Endothelial cell of umbilical vein (primary cell): ENCODE data around the gene CIDEB. TPM values are rescaled to one million over a fixed set of nuclear protein-coding genes. Genes with fewer than 3 reads are reported as not detected.

Experiments
- BruUV-seq: library from RNA; stranded (reverse); fragments of 400-500 nt; replicated peaks from 2 replicates; lab custom pipeline; 2021; lab: Mats Ljungman, UMichigan
- CTCF ChIA-PET: fragments of 300-600, 350-600 bp; sonication (Branson Sonifier 250); formaldehyde crosslinking; loops from one replicate; lab custom pipeline; 2021; ENCODE audit warnings: antibody characterized with exemption, inconsistent platforms; lab: Charles Lee
- POLR2A ChIA-PET: fragments of 300-600, 350-600 bp; sonication (Branson Sonifier 250); formaldehyde crosslinking; loops from one replicate; lab custom pipeline; 2021; ENCODE audit warnings: antibody characterized with exemption, inconsistent platforms; lab: Charles Lee
- DNase-seq: peaks from one replicate; pipeline ENCODE4 v3.0.0-alpha.2; 2011; ENCODE audit warnings: low read depth, low spot score
- FAIRE-seq: peaks from 2 replicates; lab custom pipeline; 2011; peaks lifted over from hg19 to GRCh38; lab: Jason Lieb, UNC
- H2AFZ ChIP-seq: 2 replicates; pipeline ENCODE4 v1.6.0; 2012; ENCODE audit warnings: low read depth, low read length, control low read depth, inconsistent platforms
- H3K27ac ChIP-seq: 2 replicates; pipeline ENCODE4 v1.5.1; 2011; ENCODE audit warnings: low read depth, mild to moderate bottlenecking, control low read depth, low read length, moderate library complexity; ENCODE audit not compliant: insufficient read depth
- H3K27me3 ChIP-seq, 2 experiments: 2 replicates each; pipeline versions ENCODE4 v1.6.0 to v1.6.1; 2011; ENCODE audit warnings: low read length in 2 of 2, mixed read lengths in 1 of 2; ENCODE audit not compliant: control insufficient read depth in 2 of 2, insufficient read depth in 2 of 2
- H3K36me3 ChIP-seq, 2 experiments: 2 replicates in 1 of 2; 3 replicates in 1 of 2; pipeline ENCODE4 v1.5.1; 2011; ENCODE audit warnings: low read length in 2 of 2, mild to moderate bottlenecking in 1 of 2, moderate library complexity in 1 of 2; ENCODE audit not compliant: control insufficient read depth in 2 of 2, insufficient read depth in 2 of 2; ENCODE audit errors: extremely low read depth in 1 of 2
- H3K4me1 ChIP-seq: 3 replicates; pipeline ENCODE4 v1.5.1; 2011; ENCODE audit warnings: mild to moderate bottlenecking, low read length; ENCODE audit not compliant: control insufficient read depth, insufficient read depth; ENCODE audit errors: extremely low read depth
- H3K4me2 ChIP-seq: 2 replicates; pipeline ENCODE4 v1.6.1; 2011; ENCODE audit warnings: low read length, control low read depth, mixed read lengths; ENCODE audit not compliant: insufficient read depth
- H3K4me3 ChIP-seq, 3 experiments: fragments of 200-600 bp in 1 of 3; sonication (generic), shearing (Covaris generic) in 1 of 3; replicated peaks in 1 of 3; 2 replicates each; pipeline ENCODE4 v1.5.1; 2011 to 2016; ENCODE audit warnings: control low read depth in 3 of 3, low read length in 3 of 3, mild to moderate bottlenecking in 2 of 3, inconsistent platforms in 1 of 3, low read depth in 1 of 3, moderate library complexity in 1 of 3; ENCODE audit not compliant: insufficient read depth in 1 of 3
- H3K79me2 ChIP-seq: 2 replicates; pipeline ENCODE4 v1.6.0; 2012; ENCODE audit warnings: low read length, inconsistent platforms; ENCODE audit not compliant: control insufficient read depth, insufficient read depth
- H3K9ac ChIP-seq: replicated peaks from 2 replicates; pipeline ENCODE3; 2011; ENCODE audit warnings: low read length, control low read depth; ENCODE audit not compliant: insufficient read depth; ENCODE audit errors: extremely low read depth
- H3K9me1 ChIP-seq: replicated peaks from 3 replicates; pipeline ENCODE4 v1.6.0; 2011; ENCODE audit warnings: mild to moderate bottlenecking, low read length; ENCODE audit not compliant: control insufficient read depth, insufficient read depth; ENCODE audit errors: extremely low read depth
- H3K9me3 ChIP-seq: replicated peaks from 2 replicates; pipeline ENCODE4 v1.5.1; 2012; ENCODE audit warnings: low read length, inconsistent platforms; ENCODE audit not compliant: control insufficient read depth, insufficient read depth
- H4K20me1 ChIP-seq: replicated peaks from 2 replicates; pipeline ENCODE3; 2011; ENCODE audit warnings: mild to moderate bottlenecking, low read length; ENCODE audit not compliant: control insufficient read depth, insufficient read depth; ENCODE audit errors: extremely low read depth
- CTCF ChIP-seq, 2 donors: IDR thresholded peaks; 1 replicate in 1 of 2; 2 replicates in 1 of 2; pipeline ENCODE4 v1.5.1; 2011; ENCODE audit warnings: low read length in 2 of 2, mild to moderate bottlenecking in 2 of 2, moderate library complexity in 2 of 2, control low read depth in 1 of 2, inconsistent platforms in 1 of 2, low read depth in 1 of 2; ENCODE audit not compliant: insufficient read depth in 1 of 2; ENCODE audit errors: extremely low read depth in 1 of 2
- EZH2 ChIP-seq: IDR thresholded peaks from 2 replicates; pipeline ENCODE4 v1.6.1; 2012; ENCODE audit warnings: borderline replicate concordance, low read depth, mild to moderate bottlenecking, moderate library complexity, low read length, inconsistent platforms; ENCODE audit not compliant: severe bottlenecking
- FOS ChIP-seq: IDR thresholded peaks from 2 replicates; pipeline ENCODE4 v1.6.1; 2011; ENCODE audit warnings: mild to moderate bottlenecking, low read length, moderate library complexity, borderline replicate concordance; ENCODE audit not compliant: insufficient read depth
- GATA2 ChIP-seq: IDR thresholded peaks from 2 replicates; pipeline ENCODE4 v1.7.0; 2011; ENCODE audit warnings: low read depth, mild to moderate bottlenecking, moderate library complexity, mixed read lengths, low read length; ENCODE audit not compliant: insufficient read length, insufficient read depth
- JUN ChIP-seq: IDR thresholded peaks from 2 replicates; pipeline ENCODE4 v1.6.1; 2011; ENCODE audit warnings: borderline replicate concordance, low read depth; ENCODE audit not compliant: insufficient read length, insufficient read depth
- MAX ChIP-seq: IDR thresholded peaks from 2 replicates; pipeline ENCODE4 v1.6.1; 2011; ENCODE audit not compliant: insufficient read depth, insufficient read length
- MYC ChIP-seq: IDR thresholded peaks from one replicate; pipeline ENCODE4 v1.6.1; 2011; ENCODE audit warnings: mild to moderate bottlenecking, low read depth, low read length
- POLR2A ChIP-seq: IDR thresholded peaks from 2 replicates; pipeline ENCODE4 v1.6.1; 2012; ENCODE audit warnings: low read depth, mild to moderate bottlenecking, control low read depth, low read length
- POLR2AphosphoS5 ChIP-seq: IDR thresholded peaks from 2 replicates; pipeline ENCODE4 v1.6.1; 2012; ENCODE audit warnings: low read depth, mild to moderate bottlenecking, control low read depth, low read length, moderate library complexity; ENCODE audit not compliant: insufficient read depth
- dilution Hi-C: fragments of 300-500 bp; cut with MboI; formaldehyde crosslinking; loops from one replicate; pipeline ENCODE4 v1.15.0; 2019; ENCODE audit warnings: low sequenced_read_pairs; ENCODE audit not compliant: extremely low pct_ligation_motif_present
- intact Hi-C: fragments of 100-400 bp; cut with micrococcal nuclease; formaldehyde crosslinking; loops from one replicate; pipeline ENCODE4 v1.10.0; 2022
- polyA plus RNA-seq, 4 experiments: library from polyadenylated mRNA; depleted of rRNA in 3 of 4; stranded (reverse) in 3 of 4; unstranded in 1 of 4; fragments of >200 nt; gene quantifications; 2 replicates each; pipeline versions ENCODE4 v1.2.1 to v1.2.3, GENCODE V29; 2011 to 2012; ENCODE audit warnings: missing spikeins in 1 of 4
- total RNA-seq: library from RNA; stranded (reverse); gene quantifications from 2 replicates; pipeline ENCODE4 v1.2.3, GENCODE V29; 2021

Gene CIDEB
- total and polyA plus RNA-seq, 2 donors (not counting 3 experiments of a cell fraction or from before 2014, with no cell fraction given): 5.2 to 7.2 TPM

- intact Hi-C loops (no loop called here), dilution Hi-C loops (no loop called here)
- ChIA-PET CTCF (interaction anchor here (1.0 to 1.7 kb wide), 5 partner anchors 8 to 120 kb away, joined by 4 to 9 read pairs (median 5); partner anchors contain the start of gene CIDEB), POLR2A (no interaction called here)
- Histone ChIP-seq H3K4me2 (no peak overlapping the region), H3K36me3 (peaks cover 0 to 1% of the 10 kb centered on the region in 2 experiments), H3K9me1 (no peaks in the 10 kb centered on the region), H3K79me2 (no peaks in the 10 kb centered on the region), H3K4me3 (no peak overlapping the region), H3K9ac (no peak overlapping the region), H3K9me3 (no peaks in the 10 kb centered on the region), H3K27ac (no peak overlapping the region), H3K27me3 (no peaks in the 10 kb centered on the region), H3K4me1 (peaks cover 66% of the 10 kb centered on the region), H4K20me1 (no peaks in the 10 kb centered on the region), H2AFZ (peak overlapping the region; percentile 65)
- TF ChIP-seq EZH2: no peak
- peak; percentile 53 for TF ChIP-seq POLR2AphosphoS5
- TF ChIP-seq MYC: no peak
- TF ChIP-seq FOS: no peak
- TF ChIP-seq MAX: peak; percentile 76
- TF ChIP-seq JUN: no peak
- TF ChIP-seq CTCF (IDR thresholded peaks at IDR 0.05; ENCODE audit: extremely low read depth in 1 of 2, insufficient read depth in 1 of 2, low read depth in 1 of 2, low read length in 2 of 2): peak; percentile 13 to 44
- no peak for TF ChIP-seq POLR2A
- peak; percentile 35 for TF ChIP-seq GATA2
- DNase-seq (peak; percentile 37), FAIRE-seq (no peak)
- no TSS peak for BruUV-seq
These were observed 8.2 kb upstream of the CIDEB start for GRCh38 chr14:24315807-24316596.
